ENCODE measurements around the gene HTRA2.

The HTRA2 gene

DNA sequence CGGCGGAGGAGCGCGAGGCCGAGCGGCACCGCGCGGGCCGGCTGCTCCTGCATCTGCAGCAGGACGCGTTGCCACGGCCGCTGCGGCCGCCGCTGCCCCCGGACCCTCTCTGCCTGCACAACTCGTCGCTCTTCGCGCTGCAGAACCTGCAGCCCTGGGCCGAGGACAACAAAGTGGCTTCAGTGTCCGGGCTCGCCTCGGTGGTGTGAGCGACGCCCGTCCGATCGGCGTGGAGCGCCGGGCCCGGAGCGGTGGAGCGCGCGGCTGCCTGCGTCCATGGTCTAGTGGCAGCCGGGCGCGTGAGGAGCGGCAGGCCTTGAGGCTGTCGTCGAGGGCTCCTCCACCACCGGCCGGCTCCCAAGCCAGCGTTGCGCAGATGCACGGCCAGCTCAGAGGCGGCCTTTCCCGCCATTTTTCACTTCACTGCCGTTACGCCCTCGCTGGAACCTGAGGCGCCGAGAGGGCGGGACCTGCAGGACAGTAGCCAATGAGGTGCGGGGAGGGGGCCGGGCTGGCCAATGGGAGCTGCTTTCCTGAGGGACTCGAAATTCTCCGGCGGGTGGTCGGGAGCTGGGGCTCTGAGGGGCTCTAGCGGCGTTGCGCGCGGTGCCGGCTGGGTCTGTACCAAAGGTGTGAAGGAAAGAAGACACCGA is 13.6 kb upstream of the HTRA2 start:
- DNase-seq (ENCODE audit: low read depth): peak; percentile 46

DNA sequence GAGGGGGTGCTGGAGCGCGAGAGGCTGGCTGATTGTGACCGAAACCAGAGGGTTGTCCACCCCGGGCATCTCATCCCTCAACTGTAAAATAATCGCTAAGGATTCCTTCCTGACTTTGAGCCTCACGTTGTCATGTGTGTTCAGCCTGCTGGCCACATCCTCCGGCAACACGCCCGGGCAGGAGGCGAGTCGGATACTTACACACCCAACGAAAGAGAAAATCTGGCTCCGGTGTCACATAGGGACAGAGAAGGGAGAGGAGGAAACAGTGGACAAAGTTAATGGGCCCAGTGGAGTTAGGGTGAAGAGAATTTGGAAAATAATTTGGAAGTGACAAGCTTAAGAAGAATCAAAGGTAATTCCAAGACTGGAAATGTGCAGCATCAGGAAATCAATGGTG is 13.1 kb upstream of the HTRA2 start:
- DNase-seq (ENCODE audit: low read depth): no peak

DNA sequence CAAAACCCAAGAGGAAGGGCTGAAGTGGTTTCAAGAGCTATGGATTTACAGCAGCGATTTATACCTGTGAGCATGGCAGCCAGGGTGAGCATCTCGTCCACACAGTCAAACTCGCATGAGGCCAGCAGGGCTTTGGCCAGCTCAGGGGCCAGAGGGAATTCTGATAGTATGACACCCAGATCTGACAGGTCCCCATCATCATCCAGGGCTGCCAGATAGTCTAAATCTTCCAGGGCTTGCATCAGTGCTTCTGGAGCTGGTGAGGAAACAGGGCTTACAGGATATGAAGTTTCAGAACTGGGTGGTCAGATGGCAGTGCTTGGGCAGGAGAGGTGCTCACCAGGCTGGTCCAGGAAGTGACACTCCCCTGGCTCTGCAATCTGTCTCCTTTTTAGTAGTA is 7.2 kb upstream of the HTRA2 start:
- DNase-seq (ENCODE audit: low read depth): no peak

DNA sequence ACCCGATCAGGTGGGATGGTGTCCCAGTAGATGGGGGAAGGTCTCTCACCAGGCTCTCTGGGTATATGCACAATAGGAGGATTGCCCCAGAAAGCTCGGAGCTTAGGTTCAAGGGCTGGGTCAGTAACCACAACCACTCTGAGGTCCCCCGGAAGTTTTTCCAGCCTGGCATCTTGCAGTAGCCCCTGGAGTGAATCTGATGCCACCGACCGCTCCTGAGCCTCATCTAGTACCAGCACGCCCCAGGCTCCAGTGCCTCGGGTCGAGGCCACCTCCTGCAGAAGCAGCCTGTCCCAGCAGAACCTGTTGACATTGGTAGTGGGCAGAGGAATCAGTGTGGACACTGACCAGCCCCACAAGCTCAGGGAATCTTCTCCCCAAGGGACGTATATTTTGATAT is 5.7 kb upstream of the HTRA2 start:
- no peak for DNase-seq (ENCODE audit: low read depth)

DNA sequence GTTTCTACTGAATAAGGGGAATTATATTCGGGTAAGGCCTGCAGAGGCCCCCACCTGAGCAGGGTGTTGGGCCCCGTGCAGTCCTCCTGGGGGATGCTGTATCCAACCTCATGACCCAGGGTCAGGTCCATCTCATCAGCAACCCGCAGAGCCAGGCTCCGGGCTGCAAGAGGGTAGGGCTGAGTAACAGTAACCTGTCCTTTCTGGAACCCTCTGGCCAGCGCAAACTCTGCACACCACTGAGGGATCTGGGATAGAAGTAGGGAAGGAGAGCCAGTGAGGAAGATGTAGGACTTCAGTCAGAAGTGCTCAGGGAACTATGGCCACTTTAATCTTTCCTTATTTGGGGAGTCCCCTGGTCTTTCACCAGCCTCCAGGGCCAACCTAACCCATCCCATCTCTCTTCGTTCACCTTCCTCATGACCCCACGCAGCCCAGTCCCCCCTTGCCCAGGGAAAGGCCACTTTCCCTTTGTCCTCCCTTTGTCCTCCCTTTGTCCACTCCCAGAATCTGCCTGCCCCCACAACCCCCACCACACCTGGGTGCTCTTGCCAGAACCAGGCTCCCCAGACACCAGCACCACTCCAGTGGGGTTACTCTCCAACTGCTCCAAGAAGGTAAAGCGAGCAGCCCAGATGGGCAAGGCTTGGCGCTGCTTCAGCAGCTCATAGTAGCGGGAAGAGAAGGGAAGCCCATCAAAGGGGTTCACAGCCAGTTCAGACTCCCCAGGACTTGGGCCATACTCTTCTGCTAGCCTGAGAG is 4.6 kb upstream of the HTRA2 start:
- DNase-seq (ENCODE audit: low read depth): no peak

DNA sequence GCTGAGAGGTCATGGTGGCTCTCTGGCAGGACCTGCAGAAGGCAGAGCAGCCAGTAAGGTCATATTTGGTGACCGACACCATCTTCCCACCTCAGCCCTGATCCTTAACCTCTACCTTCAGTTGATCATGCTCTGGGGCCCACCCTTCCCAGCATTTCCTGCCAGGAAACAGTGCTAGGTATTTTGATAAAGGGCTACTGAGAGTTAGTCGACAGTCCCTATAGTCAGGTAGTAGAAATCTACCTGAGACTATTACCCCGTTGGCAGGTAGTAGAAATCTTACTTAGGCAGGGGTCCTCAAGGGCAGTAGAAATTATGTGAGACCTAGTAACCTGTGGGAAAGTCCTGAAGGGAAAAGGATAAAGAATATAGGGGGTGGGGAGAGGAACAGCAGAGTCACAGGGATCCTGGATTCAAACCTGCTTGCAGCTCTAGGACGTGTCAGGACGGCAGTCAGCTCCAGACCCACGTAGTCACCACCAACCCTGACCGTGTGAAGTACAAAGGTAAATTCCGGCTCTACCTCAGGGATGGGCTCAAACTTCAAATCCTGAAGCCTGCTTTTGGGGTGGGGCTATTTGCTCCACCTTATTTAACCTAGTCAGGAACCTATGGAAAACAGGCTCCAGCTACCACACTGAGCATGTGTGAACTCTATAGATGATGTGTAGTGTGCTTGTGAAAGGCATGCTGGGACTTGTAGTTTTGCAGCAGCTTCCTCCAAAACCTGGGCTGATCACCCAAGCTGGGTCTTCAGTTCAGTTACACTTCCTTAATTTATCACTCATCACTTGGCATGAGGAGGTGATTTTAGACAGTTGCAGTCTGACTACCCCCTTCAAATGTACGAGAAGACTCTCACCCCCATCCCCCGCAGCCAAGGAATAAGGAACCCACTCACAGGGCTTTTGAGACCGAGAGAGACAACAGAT is 3.8 kb upstream of the HTRA2 start, which contains the start of gene DQX1:
Gene DQX1, minus strand, starts transcription at position 515 of the 932 bp plus-strand sequence. Its CDS starts 502 bp downstream, at position 13.
- DNase-seq (ENCODE audit: low read depth): peak; percentile 33

DNA sequence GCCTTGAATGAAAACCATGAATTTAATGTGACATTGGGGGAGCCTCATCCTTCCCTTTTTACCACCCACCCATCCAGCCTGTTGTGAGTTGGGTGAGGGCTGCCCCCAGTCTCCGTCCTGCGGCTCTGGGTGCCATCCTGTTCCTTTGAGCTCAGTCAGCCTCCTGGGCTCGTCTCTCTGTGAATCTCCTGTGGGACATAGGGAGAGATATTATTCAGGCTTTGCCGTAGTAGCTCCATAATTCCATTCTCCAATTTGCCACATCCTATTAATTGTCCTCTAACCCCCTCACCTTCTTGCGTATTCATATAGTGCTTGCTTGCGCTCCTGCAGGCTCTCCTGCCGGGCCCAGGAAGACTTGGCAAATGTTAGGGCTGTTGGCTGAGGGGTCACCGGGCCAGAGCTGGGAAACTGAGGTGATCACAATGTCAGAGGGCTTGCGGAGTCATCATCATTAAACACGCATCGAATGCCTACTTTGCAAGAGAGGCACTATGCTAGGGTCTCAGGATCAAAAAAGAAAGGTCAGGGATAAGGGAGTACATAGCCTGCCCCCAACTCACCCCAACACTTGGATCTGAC is 3.0 kb upstream of the HTRA2 start:
- DNase-seq (ENCODE audit: low read depth): no peak

DNA sequence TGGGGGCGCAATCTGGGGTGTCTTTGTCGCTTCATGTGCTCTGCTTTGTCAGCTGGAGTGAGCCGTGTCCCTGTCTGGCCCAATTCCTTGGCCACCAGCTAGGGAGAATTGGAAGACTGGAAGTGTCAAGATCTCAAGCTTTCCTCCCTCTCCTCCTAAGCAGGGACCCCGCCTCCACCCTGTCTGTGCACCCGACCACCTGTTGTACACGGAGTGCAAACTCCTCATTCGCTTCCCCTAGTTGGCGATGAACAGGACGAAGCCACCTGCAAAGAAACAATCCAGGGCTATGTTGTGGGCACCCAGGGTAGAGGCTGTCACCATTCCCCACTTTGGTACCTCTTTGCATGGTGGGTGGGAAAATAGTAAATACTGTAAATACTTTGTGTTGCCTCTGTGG is 2.0 kb upstream of the HTRA2 start:
- DNase-seq (ENCODE audit: low read depth): no peak

DNA sequence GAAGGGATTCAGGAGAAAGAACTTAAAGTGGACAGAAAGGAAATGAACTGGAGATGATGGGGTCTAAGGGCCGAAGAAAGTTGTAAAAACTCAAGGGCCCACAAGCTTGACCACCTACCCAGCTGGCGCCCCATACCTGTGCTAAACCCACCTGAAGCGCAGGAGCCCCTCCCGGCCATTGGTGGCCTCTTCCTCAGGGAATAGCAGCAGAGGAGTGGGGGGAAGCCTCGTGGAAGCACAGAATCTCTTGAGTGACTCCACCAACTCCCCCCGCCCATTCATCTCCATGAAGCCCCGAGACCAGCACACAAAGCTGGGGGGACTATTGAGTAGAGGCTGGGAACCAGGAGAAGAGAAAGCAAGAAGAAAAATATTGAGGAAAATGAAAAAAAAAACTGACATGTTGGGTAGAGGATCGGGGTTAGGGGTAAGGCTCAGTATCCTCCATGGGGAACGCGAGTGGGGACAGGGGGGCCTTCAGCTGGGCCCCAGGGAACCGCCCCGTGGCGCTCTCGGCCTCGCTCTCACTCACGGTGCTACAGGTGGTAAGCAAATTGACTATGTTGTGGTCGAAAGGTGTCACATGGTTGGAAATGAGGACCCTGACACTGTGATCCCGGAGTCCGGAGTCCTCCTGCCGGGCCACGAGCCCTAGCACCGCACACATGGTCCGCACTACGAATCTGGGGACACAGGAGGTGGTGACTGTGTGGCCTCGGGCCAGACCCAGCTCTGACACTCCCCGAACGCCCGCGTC is 955 bp upstream of the HTRA2 start:
- DNase-seq (ENCODE audit: low read depth): no peak

DNA sequence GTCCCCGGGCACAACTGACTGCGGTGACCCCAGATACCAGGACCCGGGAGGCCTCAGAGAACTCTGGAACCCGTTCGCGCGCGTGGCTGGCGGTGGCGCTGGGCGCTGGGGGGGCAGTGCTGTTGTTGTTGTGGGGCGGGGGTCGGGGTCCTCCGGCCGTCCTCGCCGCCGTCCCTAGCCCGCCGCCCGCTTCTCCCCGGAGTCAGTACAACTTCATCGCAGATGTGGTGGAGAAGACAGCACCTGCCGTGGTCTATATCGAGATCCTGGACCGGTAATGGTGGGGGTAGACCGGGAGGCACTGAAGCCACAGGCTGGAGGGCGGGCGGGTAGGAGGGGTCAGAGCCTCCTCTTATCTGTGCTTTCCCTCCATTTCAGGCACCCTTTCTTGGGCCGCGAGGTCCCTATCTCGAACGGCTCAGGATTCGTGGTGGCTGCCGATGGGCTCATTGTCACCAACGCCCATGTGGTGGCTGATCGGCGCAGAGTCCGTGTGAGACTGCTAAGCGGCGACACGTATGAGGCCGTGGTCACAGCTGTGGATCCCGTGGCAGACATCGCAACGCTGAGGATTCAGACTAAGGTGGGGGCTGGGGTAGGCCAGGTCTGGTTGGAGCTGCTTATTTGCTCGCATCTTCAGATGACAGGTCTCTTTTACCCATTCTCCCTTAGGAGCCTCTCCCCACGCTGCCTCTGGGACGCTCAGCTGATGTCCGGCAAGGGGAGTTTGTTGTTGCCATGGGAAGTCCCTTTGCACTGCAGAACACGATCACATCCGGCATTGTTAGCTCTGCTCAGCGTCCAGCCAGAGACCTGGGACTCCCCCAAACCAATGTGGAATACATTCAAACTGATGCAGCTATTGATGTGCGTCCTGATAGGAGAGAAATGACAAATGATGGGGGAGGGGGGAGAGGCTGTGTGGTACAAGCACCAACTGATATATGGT is 780 bp downstream of the HTRA2 start:
- peak; percentile 63 for DNase-seq (ENCODE audit: low read depth)

DNA sequence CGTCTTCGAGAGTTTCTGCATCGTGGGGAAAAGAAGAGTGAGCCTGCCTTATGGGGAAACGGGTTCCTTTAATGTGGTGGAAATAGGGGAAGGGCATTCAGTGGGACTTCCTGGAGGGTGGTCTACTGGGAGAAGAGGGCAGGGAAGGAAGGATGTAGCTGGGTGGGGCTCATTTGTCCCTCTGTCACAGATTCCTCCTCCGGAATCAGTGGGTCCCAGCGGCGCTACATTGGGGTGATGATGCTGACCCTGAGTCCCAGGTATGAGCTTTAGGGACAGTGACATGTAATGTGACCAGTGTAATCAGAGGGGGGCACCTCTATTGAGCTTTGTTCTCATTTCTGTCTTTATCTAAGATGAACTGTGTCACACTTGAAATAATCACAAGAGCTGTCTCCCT is 1.9 kb downstream of the HTRA2 start:
- DNase-seq (ENCODE audit: low read depth): no peak

DNA sequence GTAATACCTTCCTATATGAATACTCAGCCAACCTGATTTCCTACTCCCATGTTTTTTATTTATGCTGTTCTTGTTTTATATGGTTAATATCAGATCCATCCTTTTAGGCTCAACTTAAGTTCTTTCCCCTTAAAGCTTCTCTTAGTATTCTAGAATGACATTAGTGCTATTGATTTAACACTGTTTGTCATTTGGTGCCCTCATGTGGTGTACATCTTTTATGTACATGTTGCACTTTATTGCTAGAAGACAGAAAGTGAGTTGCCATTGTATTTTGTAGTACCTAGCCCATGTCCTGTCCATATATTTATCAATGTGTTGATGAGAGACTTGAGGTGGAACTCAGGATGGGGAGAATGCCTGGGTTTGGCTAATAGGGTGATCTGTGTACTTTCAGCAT is 2.5 kb downstream of the HTRA2 start:
- DNase-seq (ENCODE audit: low read depth): peak; percentile 42

DNA sequence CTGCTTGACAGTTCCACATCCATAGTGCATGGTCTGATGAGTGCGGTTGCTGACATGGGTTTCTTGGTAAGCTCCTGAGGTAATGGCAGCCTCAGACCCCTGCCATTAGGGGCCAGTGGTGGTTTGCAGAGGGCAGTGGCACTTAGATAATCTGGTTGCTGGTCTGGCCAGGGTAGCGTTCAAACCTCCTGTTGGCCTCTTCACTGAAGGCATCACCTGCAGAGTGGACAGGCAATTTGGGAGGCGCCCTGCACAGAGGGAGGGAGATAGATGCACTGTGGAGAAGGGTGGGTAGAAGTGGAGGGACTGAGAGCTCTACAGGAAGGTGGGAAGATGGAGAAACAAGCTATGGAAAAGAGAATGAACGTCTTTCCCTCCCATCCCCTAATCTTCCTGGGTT is 3.7 kb downstream of the HTRA2 start:
- no peak for DNase-seq (ENCODE audit: low read depth)

DNA sequence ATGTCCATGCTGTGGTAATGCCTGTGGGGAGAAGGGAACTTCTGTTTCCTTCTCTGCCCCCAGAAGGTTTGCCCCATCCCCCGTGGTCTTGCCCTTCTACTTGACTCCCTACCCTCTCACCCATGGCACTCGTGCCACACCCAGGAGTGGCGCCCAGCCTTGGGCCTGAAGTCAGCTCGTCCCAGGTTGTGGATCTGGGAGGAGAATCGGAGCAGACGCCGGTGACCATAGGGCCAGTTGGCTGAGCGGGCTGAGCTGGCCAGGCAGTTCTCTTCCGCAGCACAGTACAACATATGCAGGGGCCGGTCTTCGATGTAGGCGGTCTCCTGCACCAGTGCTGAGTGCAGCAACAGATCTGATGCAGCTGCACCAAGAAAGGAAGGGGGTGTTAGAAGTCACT is 4.7 kb downstream of the HTRA2 start:
- DNase-seq (ENCODE audit: low read depth): no peak

DNA sequence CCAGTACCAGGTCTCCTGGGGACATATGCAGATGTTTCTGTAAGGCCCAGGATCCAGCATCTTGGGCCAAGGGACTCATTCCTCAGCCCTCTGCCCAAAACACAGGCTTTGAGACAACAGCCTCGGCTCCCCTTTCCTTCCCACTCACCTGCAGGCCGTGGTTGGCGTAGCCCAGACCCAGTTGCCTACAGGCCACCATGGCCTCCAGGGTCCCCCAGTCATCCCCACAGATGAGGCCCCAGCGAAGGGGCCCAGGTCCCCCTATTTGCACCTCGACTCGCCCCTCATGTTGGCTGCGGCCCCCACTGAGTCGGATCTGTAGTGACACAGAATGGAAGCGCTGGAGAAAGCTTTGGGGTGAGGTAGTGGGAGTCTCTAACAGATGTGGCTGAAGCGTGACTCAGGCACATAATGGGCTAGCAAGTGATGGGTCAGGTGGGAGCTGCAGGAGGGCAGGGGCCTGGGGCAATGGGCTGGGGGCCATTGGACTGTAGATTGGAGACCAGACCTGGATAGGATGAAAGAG is 5.8 kb downstream of the HTRA2 start:
- DNase-seq (ENCODE audit: low read depth): no peak

DNA sequence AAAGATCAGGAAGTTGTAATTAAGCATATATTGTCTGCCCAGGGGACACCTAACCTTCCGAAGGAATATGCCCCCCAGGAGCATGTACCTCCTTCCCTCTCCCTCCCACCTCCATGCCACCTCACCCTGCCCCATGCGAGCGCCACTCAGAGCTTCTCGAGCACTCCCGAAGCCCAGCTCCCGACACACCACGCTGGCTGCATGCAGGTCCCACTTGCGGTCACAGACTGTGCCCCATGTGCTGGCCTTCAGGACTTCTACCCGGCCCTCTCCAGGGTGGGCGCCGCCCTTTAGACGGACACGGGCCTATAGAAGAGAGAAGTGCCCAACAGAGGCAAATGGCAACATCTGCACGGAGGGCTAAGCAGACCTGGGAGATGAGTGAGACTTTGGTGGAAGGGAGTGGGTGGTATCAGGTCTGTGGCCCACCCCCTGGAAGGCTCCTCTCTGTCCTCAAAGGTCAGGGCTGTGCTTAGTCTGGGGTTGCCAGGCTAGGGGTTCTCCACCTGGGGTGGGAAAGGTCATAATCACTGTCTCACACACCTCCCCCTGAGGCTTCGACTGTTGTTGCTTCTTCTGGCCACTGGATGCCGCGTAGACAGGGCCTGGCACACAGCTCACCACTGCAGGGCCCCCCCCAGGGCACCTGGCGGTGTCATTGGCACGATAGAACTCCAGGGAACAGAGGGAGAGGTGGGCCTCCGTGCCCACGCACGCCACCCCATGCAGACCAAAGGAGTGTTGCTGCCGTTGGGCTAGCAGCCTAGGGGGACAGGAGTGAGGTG is 6.6 kb downstream of the HTRA2 start:
- DNase-seq (ENCODE audit: low read depth): no peak

DNA sequence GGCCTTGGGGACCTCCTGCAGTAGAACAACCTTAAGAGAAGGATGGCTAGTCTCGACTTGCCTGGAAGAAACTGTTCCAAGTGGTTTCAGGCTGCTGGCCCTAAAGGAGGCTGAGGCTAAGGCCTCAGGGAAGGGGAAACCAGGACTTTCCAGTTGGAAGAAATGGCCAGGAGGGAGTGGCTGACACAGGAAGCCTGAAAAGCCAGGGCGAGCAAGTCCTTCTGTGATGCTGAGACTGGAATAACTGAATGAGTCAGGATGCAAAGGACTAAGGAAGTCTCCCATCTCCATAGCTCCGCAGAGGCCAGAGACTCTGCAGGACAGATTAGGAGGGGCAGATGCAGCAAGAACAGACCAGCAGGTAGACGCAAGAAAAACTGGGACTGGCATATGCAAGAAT is 7.4 kb downstream of the HTRA2 start:
- no peak for DNase-seq (ENCODE audit: low read depth)

DNA sequence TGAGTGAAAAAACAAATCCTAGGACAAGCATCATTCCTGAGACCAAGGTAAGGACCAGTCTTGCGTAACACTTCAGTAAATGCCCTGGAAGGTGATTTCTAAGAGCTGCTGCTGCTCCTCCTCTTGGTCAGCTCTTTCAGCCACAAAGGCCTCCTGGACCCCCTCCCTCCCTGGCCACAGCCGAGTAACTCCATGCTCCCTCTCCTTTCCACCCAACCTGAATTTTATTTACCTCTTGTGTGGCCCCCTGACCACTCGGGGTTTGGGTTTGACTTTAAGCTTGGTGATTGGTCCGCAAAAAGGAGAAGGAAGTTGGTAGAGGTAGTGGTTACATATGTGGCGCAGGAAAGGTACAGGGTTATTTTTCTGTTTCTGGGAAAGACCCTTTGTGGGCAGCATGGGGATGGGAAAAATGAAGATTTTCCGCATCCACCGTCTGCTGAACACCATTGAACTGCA is 9.2 kb downstream of the HTRA2 start:
- DNase-seq (ENCODE audit: low read depth): no peak

DNA sequence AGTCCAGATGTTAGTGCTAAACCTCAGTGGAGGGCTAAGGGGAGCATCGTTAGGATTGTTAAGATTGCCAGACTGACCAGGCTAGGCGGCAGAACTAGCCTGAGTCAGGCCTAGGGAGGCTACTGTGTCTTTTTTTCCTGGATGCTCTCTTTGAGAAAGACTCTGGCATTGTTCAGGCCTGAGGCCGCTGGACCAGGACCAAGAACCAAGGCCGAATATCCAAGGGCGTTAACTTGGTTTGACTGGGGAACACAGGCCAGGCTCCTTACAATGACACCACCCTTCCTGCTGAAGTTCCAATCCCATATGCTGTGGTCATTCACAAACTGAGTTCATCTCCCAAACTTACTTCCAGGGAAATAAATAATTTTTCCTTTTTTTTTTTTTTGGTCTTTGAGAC is 10.6 kb downstream of the HTRA2 start:
- no peak for DNase-seq (ENCODE audit: low read depth)
